ENCODE measurements around the gene PDE4D.

DNA sequence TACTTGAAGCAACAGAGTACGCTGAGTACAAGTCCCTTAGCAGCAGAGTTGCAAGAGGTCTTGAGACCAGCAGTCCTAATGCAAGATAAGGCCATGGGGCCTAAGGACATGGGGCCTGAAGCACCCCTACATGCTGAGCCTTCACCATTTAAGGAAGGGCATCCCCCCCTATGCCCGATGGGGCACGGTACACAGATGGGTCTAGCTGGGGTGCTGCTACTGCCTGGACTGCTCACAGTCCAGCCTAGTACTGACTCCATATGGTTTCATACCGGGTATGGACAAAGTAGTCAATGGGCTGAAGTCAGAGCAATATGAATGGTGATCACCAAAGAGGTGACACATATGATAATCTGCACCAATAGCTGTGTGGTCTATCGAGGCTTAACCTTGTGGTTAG, 178.3 kb downstream of the PDE4D start:
- TF ChIP-seq ZNF274 (IDR thresholded peaks at IDR 0.05; ENCODE audit: low read depth, low read length) = no peak
- TF ChIP-seq SUZ12 (IDR thresholded peaks at IDR 0.05; ENCODE audit: extremely low read depth, insufficient read depth, insufficient read length) = no peak
- TF ChIP-seq YY1 (IDR thresholded peaks at IDR 0.05; ENCODE audit: insufficient read depth, insufficient read length) = no peak

All from NT2/D1 (cell line).